ENCODE results near the gene IL20RA. TPM values are rescaled to one million over a fixed set of nuclear protein-coding genes. Genes with fewer than 3 reads are reported as not detected.

The IL20RA gene
- polyA plus RNA-seq, 4 donors, result 0.81 to 3.0 (median 1.4) TPM

GRCh38 chr6:137008204-137008603, 36.6 kb downstream of the IL20RA start:
- FAIRE-seq, result no peak
- H3K36me3 ChIP-seq (ENCODE audit: control insufficient read depth in 3 of 3, insufficient read depth in 2 of 3, low read depth in 1 of 3, low read length in 3 of 3), result peaks cover 0 to 2% (median 0%) of the 10 kb centered on the region in 3 donors
- H3K9me3 ChIP-seq (ENCODE audit: control insufficient read depth in 2 of 2, insufficient read depth in 1 of 2, low read depth in 1 of 2, low read length in 1 of 2), result no peaks in the 10 kb centered on the region
- peaks cover 0 to 2% (median 0%) of the 10 kb centered on the region in 3 donors for H3K27me3 ChIP-seq (ENCODE audit: control insufficient read depth in 3 of 3, insufficient read depth in 3 of 3, low read length in 3 of 3)
- no peak overlapping the region for H3K4me3 ChIP-seq (ENCODE audit: low read depth in 1 of 3, low read length in 3 of 3)
- H3K4me1 ChIP-seq (ENCODE audit: control insufficient read depth in 3 of 3, insufficient read depth in 2 of 3, low read depth in 1 of 3, low read length in 2 of 3), result no peaks in the 10 kb centered on the region
- 85 to 90% (median 89%) methylated on average over 9 of the region's 9 CpGs for WGBS, 3 donors
- no peak overlapping the region for H3K27ac ChIP-seq (ENCODE audit: low read depth in 1 of 3, low read length in 2 of 3)
- no peak for DNase-seq

- peaks cover 0 to 2% (median 0%) of the 10 kb centered on the region in 3 donors for H3K36me3 ChIP-seq (ENCODE audit: control insufficient read depth in 3 of 3, insufficient read depth in 2 of 3, low read depth in 1 of 3, low read length in 3 of 3)
- FAIRE-seq, result no peak
- no peak overlapping the region for H3K4me3 ChIP-seq (ENCODE audit: low read depth in 1 of 3, low read length in 3 of 3)
- WGBS, 3 donors, result 92 to 95% (median 93%) methylated on average over 9 of the region's 9 CpGs
- DNase-seq, result no peak
- no peak overlapping the region for H3K27ac ChIP-seq (ENCODE audit: low read depth in 1 of 3, low read length in 2 of 3)
- peaks cover 0 to 2% (median 0%) of the 10 kb centered on the region in 3 donors for H3K27me3 ChIP-seq (ENCODE audit: control insufficient read depth in 3 of 3, insufficient read depth in 3 of 3, low read length in 3 of 3)
- peaks cover 0 to 6% (median 3%) of the 10 kb centered on the region in 3 donors for H3K4me1 ChIP-seq (ENCODE audit: control insufficient read depth in 3 of 3, insufficient read depth in 2 of 3, low read depth in 1 of 3, low read length in 2 of 3)
- H3K9me3 ChIP-seq (ENCODE audit: control insufficient read depth in 2 of 2, insufficient read depth in 1 of 2, low read depth in 1 of 2, low read length in 1 of 2), result no peaks in the 10 kb centered on the region
These were observed 38.7 kb downstream of the IL20RA start for GRCh38 chr6:137006056-137006455.

- Histone ChIP-seq H3K27me3 (ENCODE audit: control insufficient read depth in 3 of 3, insufficient read depth in 3 of 3, low read length in 3 of 3) (peaks cover 0 to 2% (median 0%) of the 10 kb centered on the region in 3 donors), H3K36me3 (ENCODE audit: control insufficient read depth in 3 of 3, insufficient read depth in 2 of 3, low read depth in 1 of 3, low read length in 3 of 3) (peaks cover 0 to 2% (median 0%) of the 10 kb centered on the region in 3 donors), H3K27ac (ENCODE audit: low read depth in 1 of 3, low read length in 2 of 3) (no peak overlapping the region), H3K4me1 (ENCODE audit: control insufficient read depth in 3 of 3, insufficient read depth in 2 of 3, low read depth in 1 of 3, low read length in 2 of 3) (peaks cover 0 to 7% (median 3%) of the 10 kb centered on the region in 3 donors), H3K9me3 (ENCODE audit: control insufficient read depth in 2 of 2, insufficient read depth in 1 of 2, low read depth in 1 of 2, low read length in 1 of 2) (no peaks in the 10 kb centered on the region), H3K4me3 (ENCODE audit: low read depth in 1 of 3, low read length in 3 of 3) (no peak overlapping the region)
- DNase-seq (no peak), FAIRE-seq (no peak)
- 88 to 92% (median 91%) methylated on average over 6 of the region's 6 CpGs for WGBS, 3 donors
These were observed 39.7 kb downstream of the IL20RA start for GRCh38 chr6:137005073-137005472.

GRCh38 chr6:137002505-137002904, 42.3 kb downstream of the IL20RA start:
- FAIRE-seq (no peak), DNase-seq (no peak)
- H3K36me3 ChIP-seq (ENCODE audit: control insufficient read depth in 3 of 3, insufficient read depth in 2 of 3, low read depth in 1 of 3, low read length in 3 of 3), result no peaks in the 10 kb centered on the region
- 75 to 86% (median 81%) methylated on average over 3 of the region's 3 CpGs for WGBS, 3 donors
- no peak overlapping the region for H3K27ac ChIP-seq (ENCODE audit: low read depth in 1 of 3, low read length in 2 of 3)
- H3K27me3 ChIP-seq (ENCODE audit: control insufficient read depth in 3 of 3, insufficient read depth in 3 of 3, low read length in 3 of 3), result peaks cover 0 to 2% (median 0%) of the 10 kb centered on the region in 3 donors
- no peak overlapping the region for H3K4me3 ChIP-seq (ENCODE audit: low read depth in 1 of 3, low read length in 3 of 3)
- H3K9me3 ChIP-seq (ENCODE audit: control insufficient read depth in 2 of 2, insufficient read depth in 1 of 2, low read depth in 1 of 2, low read length in 1 of 2), result no peaks in the 10 kb centered on the region
- peaks cover 0 to 7% (median 3%) of the 10 kb centered on the region in 3 donors for H3K4me1 ChIP-seq (ENCODE audit: control insufficient read depth in 3 of 3, insufficient read depth in 2 of 3, low read depth in 1 of 3, low read length in 2 of 3)

GRCh38 chr6:137001977-137002302, 42.8 kb downstream of the IL20RA start:
- no peaks in the 10 kb centered on the region for H3K9me3 ChIP-seq (ENCODE audit: control insufficient read depth in 2 of 2, insufficient read depth in 1 of 2, low read depth in 1 of 2, low read length in 1 of 2)
- peaks cover 0 to 7% (median 3%) of the 10 kb centered on the region in 3 donors for H3K4me1 ChIP-seq (ENCODE audit: control insufficient read depth in 3 of 3, insufficient read depth in 2 of 3, low read depth in 1 of 3, low read length in 2 of 3)
- DNase-seq (no peak), FAIRE-seq (no peak)
- H3K27ac ChIP-seq (ENCODE audit: low read depth in 1 of 3, low read length in 2 of 3), result no peak overlapping the region
- H3K36me3 ChIP-seq (ENCODE audit: control insufficient read depth in 3 of 3, insufficient read depth in 2 of 3, low read depth in 1 of 3, low read length in 3 of 3), result no peaks in the 10 kb centered on the region
- no peak overlapping the region for H3K4me3 ChIP-seq (ENCODE audit: low read depth in 1 of 3, low read length in 3 of 3)
- peaks cover 0 to 2% (median 0%) of the 10 kb centered on the region in 3 donors for H3K27me3 ChIP-seq (ENCODE audit: control insufficient read depth in 3 of 3, insufficient read depth in 3 of 3, low read length in 3 of 3)
- 68 to 80% (median 77%) methylated on average over 7 of the region's 7 CpGs for WGBS, 3 donors

GRCh38 chr6:137001299-137001976, 43.3 kb downstream of the IL20RA start:
- H3K36me3 ChIP-seq (ENCODE audit: control insufficient read depth in 3 of 3, insufficient read depth in 2 of 3, low read depth in 1 of 3, low read length in 3 of 3), result no peaks in the 10 kb centered on the region
- 49 to 63% (median 55%) methylated on average over 17 of the region's 17 CpGs for WGBS, 3 donors
- H3K4me3 ChIP-seq (ENCODE audit: low read depth in 1 of 3, low read length in 3 of 3), result no peak overlapping the region
- peaks cover 0 to 2% (median 0%) of the 10 kb centered on the region in 3 donors for H3K27me3 ChIP-seq (ENCODE audit: control insufficient read depth in 3 of 3, insufficient read depth in 3 of 3, low read length in 3 of 3)
- H3K27ac ChIP-seq (ENCODE audit: low read depth in 1 of 3, low read length in 2 of 3), result peak overlapping the region in 2 of 3 donors; percentile 19 to 40
- H3K9me3 ChIP-seq (ENCODE audit: control insufficient read depth in 2 of 2, insufficient read depth in 1 of 2, low read depth in 1 of 2, low read length in 1 of 2), result no peaks in the 10 kb centered on the region
- DNase-seq (peak; percentile 64 to 69), FAIRE-seq (no peak)
- peaks cover 0 to 7% (median 3%) of the 10 kb centered on the region in 3 donors for H3K4me1 ChIP-seq (ENCODE audit: control insufficient read depth in 3 of 3, insufficient read depth in 2 of 3, low read depth in 1 of 3, low read length in 2 of 3)

- Histone ChIP-seq H3K27me3 (ENCODE audit: control insufficient read depth in 3 of 3, insufficient read depth in 3 of 3, low read length in 3 of 3) (no peaks in the 10 kb centered on the region), H3K36me3 (ENCODE audit: control insufficient read depth in 3 of 3, insufficient read depth in 2 of 3, low read depth in 1 of 3, low read length in 3 of 3) (no peaks in the 10 kb centered on the region), H3K4me1 (ENCODE audit: control insufficient read depth in 3 of 3, insufficient read depth in 2 of 3, low read depth in 1 of 3, low read length in 2 of 3) (peaks cover 0 to 7% (median 3%) of the 10 kb centered on the region in 3 donors), H3K9me3 (ENCODE audit: control insufficient read depth in 2 of 2, insufficient read depth in 1 of 2, low read depth in 1 of 2, low read length in 1 of 2) (no peaks in the 10 kb centered on the region), H3K4me3 (ENCODE audit: low read depth in 1 of 3, low read length in 3 of 3) (no peak overlapping the region), H3K27ac (ENCODE audit: low read depth in 1 of 3, low read length in 2 of 3) (no peak overlapping the region)
- DNase-seq (no peak), FAIRE-seq (no peak)
- 38 to 47% (median 42%) methylated on average over 3 of the region's 3 CpGs for WGBS, 3 donors
These were observed 43.9 kb downstream of the IL20RA start for GRCh38 chr6:137000825-137001224.

- DNase-seq (no peak), FAIRE-seq (no peak)
- no peaks in the 10 kb centered on the region for H3K9me3 ChIP-seq (ENCODE audit: control insufficient read depth in 2 of 2, insufficient read depth in 1 of 2, low read depth in 1 of 2, low read length in 1 of 2)
- peaks cover 0 to 2% (median 0%) of the 10 kb centered on the region in 3 donors for H3K27me3 ChIP-seq (ENCODE audit: control insufficient read depth in 3 of 3, insufficient read depth in 3 of 3, low read length in 3 of 3)
- no peak overlapping the region for H3K27ac ChIP-seq (ENCODE audit: low read depth in 1 of 3, low read length in 2 of 3)
- H3K4me1 ChIP-seq (ENCODE audit: control insufficient read depth in 3 of 3, insufficient read depth in 2 of 3, low read depth in 1 of 3, low read length in 2 of 3), result no peaks in the 10 kb centered on the region
- no peaks in the 10 kb centered on the region for H3K36me3 ChIP-seq (ENCODE audit: control insufficient read depth in 3 of 3, insufficient read depth in 2 of 3, low read depth in 1 of 3, low read length in 3 of 3)
- H3K4me3 ChIP-seq (ENCODE audit: low read depth in 1 of 3, low read length in 3 of 3), result no peak overlapping the region
These were observed 49.2 kb downstream of the IL20RA start for GRCh38 chr6:136995521-136995920.

GRCh38 chr6:136994782-136995181, 50.0 kb downstream of the IL20RA start:
- Histone ChIP-seq H3K36me3 (ENCODE audit: control insufficient read depth in 3 of 3, insufficient read depth in 2 of 3, low read depth in 1 of 3, low read length in 3 of 3) (no peaks in the 10 kb centered on the region), H3K27me3 (ENCODE audit: control insufficient read depth in 3 of 3, insufficient read depth in 3 of 3, low read length in 3 of 3) (peaks cover 0 to 6% (median 4%) of the 10 kb centered on the region in 3 donors), H3K4me1 (ENCODE audit: control insufficient read depth in 3 of 3, insufficient read depth in 2 of 3, low read depth in 1 of 3, low read length in 2 of 3) (peaks cover 0 to 4% (median 0%) of the 10 kb centered on the region in 3 donors), H3K4me3 (ENCODE audit: low read depth in 1 of 3, low read length in 3 of 3) (no peak overlapping the region), H3K9me3 (ENCODE audit: control insufficient read depth in 2 of 2, insufficient read depth in 1 of 2, low read depth in 1 of 2, low read length in 1 of 2) (no peaks in the 10 kb centered on the region), H3K27ac (ENCODE audit: low read depth in 1 of 3, low read length in 2 of 3) (no peak overlapping the region)
- DNase-seq (peak; percentile 17 to 39), FAIRE-seq (no peak)
- WGBS, 3 donors, result 18 to 56% (median 27%) methylated on average over 5 of the region's 5 CpGs
